ENCODE data around the gene TTC27. TPM values are rescaled to one million over a fixed set of nuclear protein-coding genes. Genes with fewer than 3 reads are reported as not detected.

The TTC27 gene
- polyA plus RNA-seq, 1 donor (not counting 4 experiments of a cell fraction or from before 2014, with no cell fraction given) = 28.7 TPM

- H3K4me3 ChIP-seq (ENCODE audit: control insufficient read depth in 2 of 3, extremely low read depth in 1 of 3, insufficient read depth in 2 of 3, low read depth in 1 of 3, low read length in 3 of 3) = no peak overlapping the region
- no peaks in the 10 kb centered on the region for H3K27me3 ChIP-seq (ENCODE audit: control insufficient read depth, extremely low read depth, insufficient read depth, low read length)
- dilution Hi-C loops (cut with MboI; ENCODE audit: extremely low pct_ligation_motif_present, low sequenced_read_pairs) = no loop called here
- H4K20me1 ChIP-seq (ENCODE audit: control insufficient read depth, extremely low read depth, insufficient read depth, low read length) = no peaks in the 10 kb centered on the region
- H3K79me2 ChIP-seq (ENCODE audit: control insufficient read depth, insufficient read depth, low read length) = no peaks in the 10 kb centered on the region
- TF ChIP-seq CTCF (optimal IDR thresholded peaks at IDR 0.05 in 1 of 3, IDR thresholded peaks at IDR 0.05 in 1 of 3, conservative IDR thresholded peaks at IDR 0.05 in 1 of 3; ENCODE audit: extremely low read depth in 1 of 3, insufficient read depth in 2 of 3, low read length in 3 of 3) (no peak), EZH2 (IDR thresholded peaks at IDR 0.05; ENCODE audit: low read length) (no peak)
- H3K36me3 ChIP-seq (ENCODE audit: control insufficient read depth in 2 of 2, extremely low read depth in 1 of 2, insufficient read depth in 2 of 2, low read length in 2 of 2) = no peaks in the 10 kb centered on the region
- H3K9ac ChIP-seq (ENCODE audit: control insufficient read depth, extremely low read depth, insufficient read depth, low read length) = no peak overlapping the region
- no peaks in the 10 kb centered on the region for H3K9me1 ChIP-seq (ENCODE audit: control insufficient read depth, extremely low read depth, insufficient read depth, low read length)
- H3K9me3 ChIP-seq (ENCODE audit: control insufficient read depth, low read depth, low read length) = no peaks in the 10 kb centered on the region
- FAIRE-seq (no peak), DNase-seq (ENCODE audit: low read depth, low spot score) (no peak)
- no peak overlapping the region for H2AFZ ChIP-seq (ENCODE audit: control insufficient read depth, low read length)
- no peak overlapping the region for H3K4me2 ChIP-seq (ENCODE audit: control insufficient read depth, extremely low read depth, insufficient read depth, low read depth, low read length)
- peaks cover 6% of the 10 kb centered on the region for H3K4me1 ChIP-seq (ENCODE audit: control insufficient read depth, extremely low read depth, insufficient read depth, low read length)
- no peak overlapping the region for H3K27ac ChIP-seq (ENCODE audit: control insufficient read depth, insufficient read depth, low read length)
These were observed 111.8 kb downstream of the TTC27 start for GRCh38 chr2:32739664-32740063.

- Histone ChIP-seq H3K4me2 (ENCODE audit: control insufficient read depth, extremely low read depth, insufficient read depth, low read depth, low read length) (no peak overlapping the region), H3K27ac (ENCODE audit: control insufficient read depth, insufficient read depth, low read length) (no peak overlapping the region), H3K9me1 (ENCODE audit: control insufficient read depth, extremely low read depth, insufficient read depth, low read length) (no peaks in the 10 kb centered on the region), H3K27me3 (ENCODE audit: control insufficient read depth, extremely low read depth, insufficient read depth, low read length) (no peaks in the 10 kb centered on the region), H3K9me3 (ENCODE audit: control insufficient read depth, low read depth, low read length) (no peaks in the 10 kb centered on the region), H3K9ac (ENCODE audit: control insufficient read depth, extremely low read depth, insufficient read depth, low read length) (no peak overlapping the region), H3K36me3 (ENCODE audit: control insufficient read depth in 2 of 2, extremely low read depth in 1 of 2, insufficient read depth in 2 of 2, low read length in 2 of 2) (no peaks in the 10 kb centered on the region), H2AFZ (ENCODE audit: control insufficient read depth, low read length) (no peak overlapping the region), H3K4me3 (ENCODE audit: control insufficient read depth in 2 of 3, extremely low read depth in 1 of 3, insufficient read depth in 2 of 3, low read depth in 1 of 3, low read length in 3 of 3) (no peak overlapping the region), H3K79me2 (ENCODE audit: control insufficient read depth, insufficient read depth, low read length) (no peaks in the 10 kb centered on the region), H4K20me1 (ENCODE audit: control insufficient read depth, extremely low read depth, insufficient read depth, low read length) (no peaks in the 10 kb centered on the region), H3K4me1 (ENCODE audit: control insufficient read depth, extremely low read depth, insufficient read depth, low read length) (peaks cover 10% of the 10 kb centered on the region)
- TF ChIP-seq CTCF (optimal IDR thresholded peaks at IDR 0.05 in 1 of 3, IDR thresholded peaks at IDR 0.05 in 1 of 3, conservative IDR thresholded peaks at IDR 0.05 in 1 of 3; ENCODE audit: extremely low read depth in 1 of 3, insufficient read depth in 2 of 3, low read length in 3 of 3) = no peak
- no peak for TF ChIP-seq EZH2 (IDR thresholded peaks at IDR 0.05; ENCODE audit: low read length)
- no peak for DNase-seq (ENCODE audit: low read depth, low spot score)
- dilution Hi-C loops (cut with MboI; ENCODE audit: extremely low pct_ligation_motif_present, low sequenced_read_pairs) = no loop called here
- no peak for FAIRE-seq
These were observed 113.7 kb downstream of the TTC27 start for GRCh38 chr2:32741575-32741974.

Data from keratinocyte (primary cell).